ENCODE results near the gene GMDS.

Gene GMDS

DNA sequence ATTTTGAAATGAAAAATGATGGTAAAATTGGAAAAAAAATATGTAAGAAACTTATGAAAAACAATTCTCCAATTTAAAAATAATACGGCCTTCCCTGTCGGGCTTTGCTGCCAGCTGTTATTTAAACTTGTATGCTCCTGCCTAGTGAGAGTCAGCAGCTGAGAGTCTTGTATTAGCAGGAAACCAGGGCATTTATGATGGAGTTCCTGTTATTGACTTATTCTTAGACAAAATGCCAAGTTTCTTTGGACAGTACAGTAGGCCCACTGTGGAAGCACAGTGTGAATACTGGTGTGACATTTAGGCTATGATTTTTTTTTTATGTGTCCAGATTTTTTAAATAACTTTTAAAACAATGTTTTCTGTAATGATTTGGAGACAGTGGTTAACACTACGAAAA lies 42.1 kb downstream of the GMDS start:
- no peak for FAIRE-seq

- no peak for FAIRE-seq
Observed at GRCh38 chr6:2197984-2198383, 47.4 kb downstream of the GMDS start.

GRCh38 chr6:2197177-2197671 lies 48.2 kb downstream of the GMDS start:
- no peak for FAIRE-seq

DNA sequence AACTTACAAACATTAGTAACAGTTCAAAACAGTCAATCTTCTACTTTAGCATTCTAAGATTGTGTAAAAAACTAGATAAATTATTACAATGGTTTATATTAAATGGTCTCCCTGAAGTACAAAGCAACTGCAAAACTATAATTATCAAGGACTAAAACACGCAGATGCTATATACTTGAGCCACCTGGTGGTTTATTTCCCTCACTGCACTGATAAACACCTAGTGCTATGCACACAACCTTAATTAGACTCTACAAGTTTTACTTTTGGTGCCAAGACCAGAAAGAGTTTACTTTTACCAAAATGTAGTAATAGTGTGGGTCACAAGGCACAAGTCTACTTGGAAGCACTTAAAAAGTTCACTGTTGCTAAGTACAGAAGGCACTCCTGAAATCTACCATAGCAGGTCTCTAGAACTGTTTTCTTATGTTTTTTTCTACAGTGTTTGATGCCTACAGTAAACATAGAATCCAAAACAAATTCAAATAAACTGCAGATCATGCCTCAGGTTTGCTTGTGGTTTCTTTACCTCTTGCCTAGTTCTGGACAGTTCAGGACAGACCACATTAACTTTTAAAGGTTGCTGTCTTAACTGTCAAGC lies 49.2 kb downstream of the GMDS start:
- FAIRE-seq: peak; percentile 14

- no peak for FAIRE-seq
Observed at GRCh38 chr6:2194643-2195042, 50.8 kb downstream of the GMDS start.

DNA sequence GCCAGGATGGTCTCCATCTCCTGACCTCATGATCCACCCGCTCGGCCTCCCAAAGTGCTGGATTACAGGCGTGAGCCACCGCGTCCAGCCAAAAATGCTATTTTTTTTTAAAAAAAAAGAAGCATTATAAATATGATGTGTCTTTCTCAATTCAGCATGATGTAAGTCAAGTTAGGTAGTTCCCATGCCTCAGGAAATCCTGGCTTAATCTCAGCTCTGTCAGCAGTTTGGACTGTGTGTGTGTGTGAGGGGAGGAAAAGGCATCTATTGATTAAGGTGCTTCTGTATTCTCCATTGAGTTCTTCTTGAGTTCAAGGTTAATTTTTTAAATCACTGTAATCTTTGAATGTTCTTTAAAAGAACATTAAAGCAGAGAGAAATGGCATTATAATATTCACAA lies 51.5 kb downstream of the GMDS start:
- FAIRE-seq: no peak

GRCh38 chr6:2192976-2193375 lies 52.4 kb downstream of the GMDS start:
- FAIRE-seq: no peak

- no peak for FAIRE-seq
Observed at GRCh38 chr6:2191390-2191740, 54.0 kb downstream of the GMDS start.

DNA sequence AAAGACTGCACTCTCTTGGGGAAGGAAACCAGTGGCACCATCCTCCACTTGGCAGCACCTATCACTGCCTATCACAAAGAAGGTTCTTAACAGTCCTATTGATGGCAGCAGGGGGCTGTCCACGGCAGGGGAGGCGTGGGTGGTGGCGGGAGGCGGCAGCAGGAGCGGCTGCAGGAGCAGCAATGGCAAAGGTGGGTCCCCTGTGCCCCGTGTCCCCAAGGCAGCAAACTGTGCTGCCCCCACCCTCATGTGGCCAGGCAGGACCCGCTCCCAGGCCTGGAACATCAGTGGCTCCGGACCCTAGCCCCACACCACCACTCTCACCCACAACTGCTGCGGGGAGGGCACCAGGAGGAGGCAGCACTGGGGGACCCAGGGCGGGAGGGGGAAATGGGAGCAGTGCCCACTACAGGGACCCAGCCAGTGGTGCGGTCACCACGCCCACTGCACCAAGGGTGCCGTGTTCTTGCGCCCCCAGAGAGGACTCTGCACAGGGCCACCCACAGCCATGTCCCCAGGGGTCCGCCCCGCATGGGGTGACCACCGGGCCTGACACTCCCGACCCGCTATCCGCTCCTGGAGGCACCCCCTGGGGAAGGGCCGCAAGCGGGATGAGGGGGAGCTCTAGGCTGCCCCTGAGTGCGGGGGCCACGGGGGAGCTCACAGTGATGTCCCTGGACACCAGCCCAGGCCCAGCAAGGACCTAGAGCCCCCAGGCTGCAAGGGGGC lies 54.6 kb downstream of the GMDS start:
- no peak for FAIRE-seq

DNA sequence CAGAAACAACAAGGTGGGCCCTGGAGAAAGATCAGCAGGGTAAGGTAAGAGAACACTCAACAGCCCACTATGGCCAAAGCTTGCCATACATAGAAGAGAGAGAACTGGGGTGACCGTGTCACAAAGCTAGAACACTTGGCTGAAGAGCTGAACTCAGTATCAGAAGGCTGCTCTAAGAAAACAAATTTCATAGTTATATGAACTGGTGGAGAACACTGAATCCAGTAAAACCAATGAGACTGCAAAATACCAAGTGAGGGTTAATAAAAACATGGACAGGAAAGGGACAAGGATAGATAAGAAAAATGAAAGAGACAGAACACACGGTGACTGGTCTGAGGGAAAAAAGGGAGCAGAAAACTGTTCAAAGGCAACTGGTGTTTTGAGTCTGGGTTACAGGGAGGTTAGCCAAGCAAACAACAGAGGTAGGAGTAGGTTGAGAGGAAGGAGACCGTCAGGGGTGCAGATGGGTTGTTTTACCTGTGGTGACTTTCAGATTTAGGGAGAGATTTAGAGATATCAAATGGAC lies 56.5 kb downstream of the GMDS start:
- no peak for FAIRE-seq

DNA sequence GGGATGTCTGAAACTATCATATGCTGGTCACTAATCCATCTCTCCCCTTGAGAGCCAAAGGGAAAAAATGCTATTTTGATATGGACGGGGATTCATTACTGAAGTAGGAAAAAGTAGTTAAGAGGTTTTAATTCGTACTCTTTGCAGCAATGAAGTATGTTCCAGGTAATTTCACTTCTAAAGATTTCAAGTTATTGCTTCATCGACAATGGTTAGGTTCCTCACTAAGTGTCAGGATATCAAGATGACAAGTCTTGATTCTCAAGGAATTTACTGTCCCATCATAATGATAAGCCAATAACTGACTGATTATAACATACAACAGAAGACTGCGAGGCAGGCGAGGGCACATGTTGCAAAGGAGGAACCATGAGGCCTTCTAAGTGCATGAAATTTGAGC lies 57.0 kb downstream of the GMDS start:
- FAIRE-seq: no peak

DNA sequence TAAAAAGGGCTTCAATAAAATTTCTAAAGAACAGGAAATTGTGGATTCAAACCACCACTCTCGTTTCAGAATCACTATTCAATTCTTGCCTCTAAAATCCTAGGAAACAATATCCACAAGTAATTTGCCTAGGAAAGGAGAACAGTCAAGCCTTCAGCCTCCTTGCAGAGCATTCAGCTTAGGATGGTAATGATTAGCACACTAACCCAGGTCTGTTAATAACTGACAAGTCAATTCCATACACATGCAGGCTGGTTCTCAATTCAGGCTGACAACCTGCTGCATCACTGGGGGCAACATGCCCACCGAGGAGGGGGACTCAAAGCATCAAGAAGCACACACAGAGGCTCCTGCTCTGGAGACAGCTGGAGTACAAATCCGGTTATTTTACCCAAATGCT lies 57.6 kb downstream of the GMDS start:
- no peak for FAIRE-seq

- no peak for FAIRE-seq
Observed at GRCh38 chr6:2186516-2186915, 58.9 kb downstream of the GMDS start.

- FAIRE-seq: no peak
Observed at GRCh38 chr6:2185466-2185865, 59.9 kb downstream of the GMDS start.

- FAIRE-seq: no peak
Observed at GRCh38 chr6:2184700-2185455, 60.5 kb downstream of the GMDS start.

DNA sequence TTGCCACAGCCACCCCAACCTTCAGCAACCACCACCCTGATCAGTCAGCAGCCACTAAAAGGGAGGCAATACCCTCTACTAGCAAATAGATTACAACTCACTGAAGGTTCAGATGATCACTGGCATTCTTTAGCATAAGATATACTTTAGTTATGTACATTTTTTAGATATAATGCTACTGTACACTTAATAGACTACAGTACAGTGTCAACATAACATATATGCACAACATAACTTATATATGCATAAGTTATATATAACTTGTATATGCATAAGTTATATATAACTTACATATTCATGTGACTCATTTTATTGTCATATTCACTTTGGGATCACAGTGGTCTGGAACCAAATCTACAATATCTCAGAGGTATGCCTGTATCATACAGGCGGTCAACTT lies 61.7 kb downstream of the GMDS start:
- FAIRE-seq: no peak

- no peak for FAIRE-seq
Observed at GRCh38 chr6:2183246-2183645, 62.2 kb downstream of the GMDS start.

DNA sequence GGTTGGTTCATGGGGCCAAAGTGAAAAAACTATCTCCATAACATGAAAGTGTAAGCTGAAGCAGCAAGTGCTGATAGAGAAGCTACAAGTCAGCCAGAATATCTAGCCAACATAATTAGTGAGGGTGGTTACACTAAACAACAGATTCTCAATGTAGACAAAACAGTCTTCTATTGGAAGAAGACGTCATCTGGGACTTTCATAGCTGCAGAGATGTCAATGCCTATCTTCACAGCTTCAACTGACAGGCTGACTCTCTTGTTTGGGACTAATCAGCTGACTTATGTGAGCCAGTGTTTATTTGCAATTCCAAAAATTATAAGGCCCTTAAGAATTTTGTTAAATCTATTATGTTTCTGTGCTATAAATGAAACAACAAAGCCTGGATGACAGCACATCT lies 63.2 kb downstream of the GMDS start:
- FAIRE-seq: no peak

GRCh38 chr6:2181567-2181966 lies 63.8 kb downstream of the GMDS start:
- FAIRE-seq: no peak

DNA sequence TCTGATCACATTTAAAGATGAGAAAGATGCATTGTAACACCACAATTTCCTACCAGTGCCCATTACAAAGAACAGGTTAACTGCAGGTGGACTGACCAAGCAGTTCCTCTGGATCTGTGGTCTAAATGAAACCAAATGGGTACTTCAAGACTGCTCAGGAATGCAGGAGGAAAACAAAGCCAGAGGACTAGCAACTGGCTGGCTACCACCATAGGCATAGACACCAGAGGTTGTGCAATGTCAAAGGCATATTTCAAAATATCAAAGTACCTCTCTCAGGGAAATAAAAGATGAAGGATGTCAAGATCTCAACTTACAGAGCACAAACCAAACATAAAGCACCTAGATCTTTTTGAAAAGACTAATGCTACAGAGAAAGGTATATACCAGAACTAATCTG lies 65.5 kb downstream of the GMDS start:
- no peak for FAIRE-seq

GRCh38 chr6:2179241-2179640 lies 66.2 kb downstream of the GMDS start:
- FAIRE-seq: no peak

- FAIRE-seq: no peak
Observed at GRCh38 chr6:2178125-2178524, 67.3 kb downstream of the GMDS start.

GRCh38 chr6:2175825-2176224 lies 69.6 kb downstream of the GMDS start:
- FAIRE-seq: no peak

Measured in colon (tissue), 2 donors.